Stimulated activated CD8-positive, alpha-beta memory T cell treated with anti-CD3 and anti-CD28 coated beads, Interleukin-7, amount 100 ng/mL, for 4 hours (primary cell): Measurements from ENCODE around the gene PSMA3.

Experiments used
- DNase-seq, 2 donors: peaks; one replicate each; pipeline ENCODE4 v3.0.0-alpha.2; 2020; ENCODE audit warnings: low read depth in 2 of 2

Gene PSMA3

DNA sequence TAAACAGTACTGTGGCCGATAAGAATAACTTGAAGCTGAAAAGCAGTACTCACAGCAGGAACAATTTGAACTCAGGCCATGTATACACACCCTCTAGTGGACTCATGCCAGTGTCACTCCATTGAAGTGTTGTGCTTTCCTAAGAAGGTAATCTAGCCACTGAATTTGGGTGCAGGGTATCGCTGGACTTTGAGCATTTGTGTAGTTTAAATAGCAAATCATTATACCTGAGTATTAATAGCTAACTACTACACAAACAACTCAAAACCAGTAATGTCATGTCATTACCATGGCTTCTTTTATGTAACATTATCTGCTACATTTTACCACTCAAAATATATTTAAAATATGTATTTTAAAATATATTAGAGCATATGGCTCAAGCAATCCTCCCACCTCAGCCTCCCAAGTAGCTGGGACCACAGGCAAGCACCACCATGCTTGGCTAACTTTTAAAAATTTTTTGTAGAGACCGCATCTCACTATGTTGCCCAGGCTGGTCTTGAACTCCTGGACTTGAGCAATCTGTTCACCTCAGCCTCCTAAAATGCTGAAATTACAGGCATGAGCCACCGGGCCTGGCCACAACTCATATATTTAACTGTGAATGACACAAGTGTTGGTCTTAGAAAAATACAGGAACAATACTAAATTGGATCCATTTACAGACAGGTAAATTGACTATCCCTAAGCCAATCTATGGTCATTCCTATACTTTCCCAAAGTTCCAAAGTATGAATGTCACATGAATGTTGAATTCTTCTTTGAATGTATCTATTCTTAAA, 28.1 kb downstream of the PSMA3 start:
- DNase-seq = no peak

GRCh38 chr14:58274881-58275280, 30.2 kb downstream of the PSMA3 start:
- DNase-seq = no peak

DNA sequence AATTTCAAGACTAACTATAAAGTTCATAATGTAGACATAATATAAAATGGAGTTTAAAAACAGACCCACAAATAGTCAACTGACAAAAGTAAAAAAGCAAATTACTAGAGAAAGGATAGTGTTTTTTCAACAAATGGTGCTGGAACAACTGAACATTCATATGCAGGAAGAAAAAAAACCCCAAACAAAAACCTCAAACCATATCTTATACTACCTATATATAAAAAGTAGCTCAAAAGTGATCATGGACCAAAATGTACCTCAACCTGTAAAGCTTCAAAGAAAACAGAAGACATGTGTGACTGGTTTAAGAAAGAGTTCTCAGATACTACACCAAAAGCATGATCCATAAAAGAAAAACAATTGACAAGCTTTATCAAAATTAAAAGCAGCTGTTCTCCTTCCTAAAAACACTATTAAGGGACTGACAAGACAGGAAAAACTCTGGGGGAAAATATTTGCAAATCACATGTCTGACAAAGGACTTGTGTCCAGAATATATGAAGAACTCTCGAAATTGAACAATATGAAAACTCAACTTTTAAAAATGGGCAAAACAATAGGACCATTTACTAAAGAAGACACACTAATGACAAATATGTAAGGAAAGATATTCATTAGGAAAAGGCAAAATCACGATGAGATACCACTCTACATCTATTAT, 31.0 kb downstream of the PSMA3 start:
- DNase-seq = no peak

- no peak for DNase-seq
Measured at GRCh38 chr14:58276208-58276607, 31.6 kb downstream of the PSMA3 start.

DNA sequence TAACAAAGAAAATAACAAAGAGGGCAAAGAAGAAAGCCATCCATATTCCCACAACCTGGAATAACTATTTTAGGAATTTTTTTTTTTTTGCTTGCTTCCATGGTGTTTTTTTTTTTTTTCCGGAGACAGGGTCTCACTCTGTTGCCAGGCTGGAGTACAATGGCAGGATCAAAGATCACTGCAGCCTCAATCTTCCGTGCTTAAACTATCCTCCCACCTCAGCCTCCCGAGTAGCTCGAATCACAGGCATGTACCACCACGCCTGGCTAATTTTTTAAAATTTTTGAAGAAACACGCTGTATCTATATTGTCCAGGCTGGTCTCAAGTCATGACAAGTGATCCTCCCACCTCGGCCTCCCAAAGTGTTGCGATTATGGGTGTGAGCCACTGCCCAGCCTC, 33.5 kb downstream of the PSMA3 start:
- DNase-seq = no peak

- DNase-seq = no peak
Measured at GRCh38 chr14:58280954-58281787, 36.5 kb downstream of the PSMA3 start.

DNA sequence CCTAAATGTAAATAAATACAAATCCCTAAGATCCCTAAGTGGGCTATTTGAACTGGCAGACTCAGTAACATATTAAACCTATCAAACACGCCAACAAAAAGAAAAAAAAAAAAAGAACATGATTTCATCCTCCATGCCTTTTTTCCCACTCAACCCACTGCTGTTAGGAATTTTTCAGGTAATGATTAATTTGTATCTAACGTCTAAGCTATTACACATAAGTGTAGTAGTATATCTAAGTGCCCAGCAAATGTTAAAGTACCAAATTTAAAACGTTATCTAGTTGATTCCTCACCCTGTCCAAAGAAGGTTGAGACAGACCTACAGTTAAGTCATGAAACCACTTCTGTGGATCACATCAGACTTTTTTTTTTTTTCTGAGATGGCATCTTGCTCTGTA, 37.3 kb downstream of the PSMA3 start:
- DNase-seq = no peak

DNA sequence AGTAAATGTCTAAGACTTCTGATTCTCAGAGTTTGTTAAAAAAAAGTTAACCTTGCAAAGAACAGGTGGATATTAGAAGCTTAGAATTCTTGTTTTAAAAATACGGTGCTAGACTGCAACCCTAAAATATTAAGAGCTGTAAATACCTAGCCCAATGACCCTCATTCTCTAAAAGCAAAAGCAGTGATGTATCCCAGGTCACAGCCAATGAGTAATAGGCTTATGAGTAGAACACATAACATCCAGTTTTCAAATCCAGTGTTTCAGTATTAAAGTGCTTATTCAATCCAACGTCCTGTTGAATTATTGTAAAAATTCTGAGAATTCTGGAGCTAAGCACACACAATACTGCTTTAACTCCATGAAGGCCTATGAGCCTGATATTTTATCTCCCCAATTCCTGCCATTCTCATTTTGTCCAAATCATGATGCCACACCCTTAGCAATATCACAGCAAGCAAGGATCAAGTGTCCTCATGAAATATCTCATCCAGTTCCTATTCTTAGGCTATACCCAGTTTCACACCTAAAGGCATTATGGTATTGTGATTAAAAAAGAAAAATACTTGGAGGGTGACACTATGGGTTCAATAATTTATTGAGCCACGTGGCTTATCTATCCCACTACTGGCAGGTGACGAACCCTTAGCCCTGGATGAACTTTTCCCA, 38.4 kb downstream of the PSMA3 start:
- no peak for DNase-seq

GRCh38 chr14:58283730-58284129, 39.1 kb downstream of the PSMA3 start:
- DNase-seq = no peak

DNA sequence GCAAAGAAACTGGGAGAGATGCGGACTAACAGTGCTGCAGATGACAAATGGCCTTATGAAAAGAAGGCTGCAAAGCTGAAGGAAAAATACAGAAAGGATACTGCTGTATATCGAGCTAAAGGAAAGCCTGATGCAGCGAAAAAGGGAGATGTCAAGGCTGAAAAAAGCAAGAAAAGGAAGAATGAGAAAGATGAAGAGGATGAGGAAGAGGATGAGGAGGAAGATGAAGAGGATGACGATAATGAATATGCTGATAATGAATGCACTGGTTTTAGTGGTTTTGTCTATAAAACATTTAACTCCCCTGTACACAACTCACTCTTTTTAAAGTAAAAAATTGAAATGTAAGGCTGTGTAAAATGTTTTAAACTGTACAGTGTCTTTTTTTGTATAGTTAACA, 40.5 kb downstream of the PSMA3 start:
- no peak for DNase-seq

DNA sequence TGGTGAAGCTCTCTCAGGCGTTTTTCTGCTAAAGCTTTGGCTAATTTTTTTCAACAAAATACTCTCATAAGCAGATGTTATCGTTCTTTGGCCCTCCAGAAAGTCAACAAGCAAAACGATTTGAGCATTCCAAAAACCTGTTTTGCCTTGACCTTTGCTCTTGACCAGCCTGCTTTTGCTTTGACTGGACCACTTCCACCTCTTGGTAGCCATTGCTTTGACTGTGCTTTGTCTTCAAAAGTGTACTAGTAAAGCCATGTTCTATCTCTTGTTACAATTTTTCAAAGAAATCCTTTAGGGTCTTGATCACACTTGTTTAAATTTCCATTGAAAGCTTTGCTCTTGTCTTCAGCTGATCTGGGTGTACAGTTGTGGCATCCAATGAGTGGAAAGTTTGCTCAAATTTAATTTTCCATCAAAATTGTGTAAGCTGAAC, 43.0 kb downstream of the PSMA3 start:
- DNase-seq = no peak

- DNase-seq = no peak
Measured at GRCh38 chr14:58288106-58288792, 43.6 kb downstream of the PSMA3 start.

GRCh38 chr14:58291646-58292045, 47.0 kb downstream of the PSMA3 start:
- DNase-seq = no peak

GRCh38 chr14:58292187-58292586, 47.5 kb downstream of the PSMA3 start:
- DNase-seq = no peak

DNA sequence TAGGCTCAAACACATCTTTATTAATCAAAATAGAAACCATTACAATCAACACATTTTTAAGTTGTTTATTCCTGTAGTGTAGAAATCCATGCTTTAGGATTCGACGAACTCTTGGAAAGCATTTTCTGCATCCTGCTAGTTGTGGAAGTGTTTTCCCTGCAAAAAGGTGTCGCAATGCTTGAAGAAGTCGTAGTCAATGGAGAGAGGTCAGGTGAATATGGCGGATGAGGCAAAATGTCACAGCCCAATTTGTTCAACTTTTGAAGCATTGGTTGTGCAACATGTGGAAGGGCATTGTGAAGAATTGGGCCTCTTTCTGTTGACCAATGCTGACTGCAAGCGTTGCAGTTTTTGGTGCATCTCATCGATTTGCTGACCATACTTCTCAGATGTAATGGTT, 49.6 kb downstream of the PSMA3 start:
- no peak for DNase-seq

DNA sequence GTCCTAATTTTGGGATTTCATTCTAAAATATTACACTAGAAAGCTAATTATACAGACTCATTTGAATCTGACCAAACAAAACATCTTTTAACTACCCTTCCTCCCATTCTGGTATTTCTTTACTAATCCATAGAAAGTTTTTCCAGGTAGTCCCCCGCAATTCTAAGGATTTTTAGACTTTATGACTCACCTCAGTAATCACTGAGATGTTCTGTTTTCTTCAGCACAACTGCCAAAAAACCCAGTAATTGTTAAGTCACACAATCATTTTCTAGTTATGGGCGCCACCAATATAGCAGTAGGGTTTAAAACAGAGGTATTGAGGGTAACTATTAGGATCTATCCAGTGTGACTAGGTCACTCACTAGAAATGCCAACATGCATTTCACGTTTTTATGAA, 52.1 kb downstream of the PSMA3 start:
- DNase-seq = no peak

- DNase-seq = no peak
Measured at GRCh38 chr14:58297412-58297761, 52.7 kb downstream of the PSMA3 start.

DNA sequence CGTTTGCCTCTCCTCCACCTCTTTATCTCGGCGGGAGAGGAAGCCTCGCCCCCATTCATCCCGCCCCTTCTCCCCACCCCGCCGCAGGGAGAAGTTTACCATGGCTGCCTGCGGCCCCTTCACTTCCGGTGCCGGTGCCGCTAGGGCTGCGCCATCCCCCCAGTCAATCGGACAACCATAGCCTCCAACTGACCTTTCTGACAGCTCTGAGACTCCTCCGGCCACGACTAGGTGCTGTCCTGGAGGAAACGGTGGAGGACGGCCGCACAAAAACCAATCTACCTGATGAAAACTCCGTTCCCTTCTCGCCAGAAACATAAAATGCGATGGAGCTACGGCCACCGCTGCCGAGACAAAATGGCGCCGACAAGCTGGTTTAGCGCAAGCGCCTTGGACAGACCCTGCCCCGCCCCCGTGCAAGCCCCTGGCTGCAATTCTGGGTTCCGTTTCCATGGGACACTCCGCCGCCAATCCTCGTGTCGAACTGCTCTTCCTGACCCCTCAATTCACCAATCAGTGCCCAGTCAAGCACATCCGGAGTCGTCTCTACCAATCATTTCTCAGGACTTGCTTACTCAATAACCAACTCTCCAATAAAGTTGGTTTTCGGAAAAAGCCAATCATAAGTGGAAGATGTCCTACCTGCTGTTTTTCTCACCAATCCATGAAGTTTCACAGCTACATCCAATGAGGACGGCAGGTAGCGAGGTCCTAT, 53.3 kb downstream of the PSMA3 start:
- peak; percentile 98 to 99 for DNase-seq

GRCh38 chr14:58298477-58299400, 54.1 kb downstream of the PSMA3 start, which contains the start of gene ARID4A:
Gene ARID4A (plus strand): TSS chr14:58298555. CDS start chr14:58299855, 1,300 bp downstream.
- peak; percentile 1 to 78 for DNase-seq
